PC-3 (cell line): ENCODE results near the gene NDOR1.

Experiments used
- EZH2 ChIP-seq: fragments of 300-600 bp; sonication (generic); IDR thresholded peaks from one replicate; pipeline ENCODE4 v1.6.1; 2017; ENCODE audit warnings: antibody characterized with exemption, mild to moderate bottlenecking, low read length; ENCODE audit not compliant: unreplicated experiment
- EZH2phosphoT487 ChIP-seq: fragments of 300-600 bp; sonication (generic); IDR thresholded peaks from 2 replicates; pipeline ENCODE4 v1.6.1; 2018; ENCODE audit warnings: mild to moderate bottlenecking, antibody characterized with exemption, low read length, borderline replicate concordance
- TF ChIP-seq, protein P1 (sequence below): fragments of 300-600 bp; sonication (generic); conservative IDR thresholded peaks from 2 replicates; pipeline ENCODE4 v1.5.1; 2017; ENCODE audit warnings: antibody characterized with exemption, low read depth, mild to moderate bottlenecking, low read length

GRCh38 chr9:137222190-137223077 is 16.9 kb downstream of the NDOR1 start, which contains the start of gene RNF208:
- TF ChIP-seq, protein P1, sequence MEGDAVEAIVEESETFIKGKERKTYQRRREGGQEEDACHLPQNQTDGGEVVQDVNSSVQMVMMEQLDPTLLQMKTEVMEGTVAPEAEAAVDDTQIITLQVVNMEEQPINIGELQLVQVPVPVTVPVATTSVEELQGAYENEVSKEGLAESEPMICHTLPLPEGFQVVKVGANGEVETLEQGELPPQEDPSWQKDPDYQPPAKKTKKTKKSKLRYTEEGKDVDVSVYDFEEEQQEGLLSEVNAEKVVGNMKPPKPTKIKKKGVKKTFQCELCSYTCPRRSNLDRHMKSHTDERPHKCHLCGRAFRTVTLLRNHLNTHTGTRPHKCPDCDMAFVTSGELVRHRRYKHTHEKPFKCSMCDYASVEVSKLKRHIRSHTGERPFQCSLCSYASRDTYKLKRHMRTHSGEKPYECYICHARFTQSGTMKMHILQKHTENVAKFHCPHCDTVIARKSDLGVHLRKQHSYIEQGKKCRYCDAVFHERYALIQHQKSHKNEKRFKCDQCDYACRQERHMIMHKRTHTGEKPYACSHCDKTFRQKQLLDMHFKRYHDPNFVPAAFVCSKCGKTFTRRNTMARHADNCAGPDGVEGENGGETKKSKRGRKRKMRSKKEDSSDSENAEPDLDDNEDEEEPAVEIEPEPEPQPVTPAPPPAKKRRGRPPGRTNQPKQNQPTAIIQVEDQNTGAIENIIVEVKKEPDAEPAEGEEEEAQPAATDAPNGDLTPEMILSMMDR = no peak
- TF ChIP-seq EZH2 (no peak), EZH2phosphoT487 (no peak)
